Type B pancreatic cell (in vitro differentiated cells): Measurements from ENCODE around the gene INPP4B. TPM values are rescaled to one million over a fixed set of nuclear protein-coding genes. Genes with fewer than 3 reads are reported as not detected.

Source experiments
- DNase-seq: peaks from one replicate; pipeline ENCODE4 v3.0.0; 2021; ENCODE audit warnings: mixed read lengths; ENCODE audit not compliant: unreplicated experiment; ENCODE audit errors: extremely low spot score
- H3K27ac Mint-ChIP-seq: 2 replicates; pipeline ENCODE4 v1.8.0; 2021; ENCODE audit warnings: mild to moderate bottlenecking, mixed read lengths
- H3K27me3 Mint-ChIP-seq: 2 replicates; pipeline ENCODE4 v1.8.0; 2021; ENCODE audit warnings: mixed read lengths
- H3K36me3 Mint-ChIP-seq: 2 replicates; pipeline ENCODE4 v1.8.0; 2021; ENCODE audit warnings: mixed read lengths
- H3K4me1 Mint-ChIP-seq: one replicate; pipeline ENCODE4 v1.8.0; 2021; ENCODE audit warnings: mixed read lengths; ENCODE audit not compliant: unreplicated experiment
- H3K4me3 Mint-ChIP-seq: 2 replicates; pipeline ENCODE4 v1.8.0; 2021; ENCODE audit warnings: mild to moderate bottlenecking, mixed read lengths
- H3K9me3 Mint-ChIP-seq: 2 replicates; pipeline ENCODE4 v1.8.0; 2021; ENCODE audit warnings: mixed read lengths
- CTCF ChIP-seq: fragments of 200-600 bp; sonication (generic); conservative IDR thresholded peaks from 2 replicates; pipeline ENCODE4 v1.5.0; 2021; ENCODE audit warnings: antibody characterized with exemption, mild to moderate bottlenecking
- total RNA-seq: library from RNA; stranded (reverse); gene quantifications from 2 replicates; pipeline ENCODE4 v1.2.1, GENCODE V29; 2021; ENCODE audit warnings: low replicate concordance

INPP4B gene
- total RNA-seq, 1 donor from 2014 or later = 9.0 TPM

GRCh38 chr4:142372530-142373260, 473.4 kb downstream of the INPP4B start:
- no peak for DNase-seq
- no peak overlapping the region for H3K27ac Mint-ChIP-seq
- H3K27me3 Mint-ChIP-seq = no peaks in the 10 kb centered on the region
- peaks cover 10% of the 10 kb centered on the region for H3K4me1 Mint-ChIP-seq
- peaks cover 9% of the 10 kb centered on the region for H3K9me3 Mint-ChIP-seq
- H3K36me3 Mint-ChIP-seq = peaks cover 5% of the 10 kb centered on the region
- no peak for TF ChIP-seq CTCF
- H3K4me3 Mint-ChIP-seq = no peak overlapping the region

DNA sequence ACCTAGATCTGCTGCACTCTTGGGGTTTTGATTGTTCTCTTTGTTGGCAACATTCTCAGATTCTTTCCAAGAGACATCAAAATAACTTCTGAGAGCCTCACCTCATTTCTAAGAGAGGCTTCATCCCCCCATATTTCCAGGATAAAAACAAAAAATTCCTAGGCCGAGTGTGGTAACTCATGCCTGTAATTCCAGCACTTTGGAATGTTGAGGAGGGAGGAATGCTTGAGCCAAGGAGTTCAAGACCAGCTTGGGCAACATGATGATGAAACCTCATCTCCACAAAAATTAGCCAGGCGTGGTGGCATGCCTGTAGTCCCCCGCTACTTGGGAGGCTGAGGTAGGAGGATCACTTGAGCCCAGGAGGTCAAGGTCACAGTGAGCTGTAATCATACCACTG, 477.0 kb downstream of the INPP4B start:
- peaks cover 9% of the 10 kb centered on the region for H3K9me3 Mint-ChIP-seq
- no peak for TF ChIP-seq CTCF
- peaks cover 25% of the 10 kb centered on the region for H3K4me1 Mint-ChIP-seq
- H3K4me3 Mint-ChIP-seq = no peak overlapping the region
- no peaks in the 10 kb centered on the region for H3K27me3 Mint-ChIP-seq
- no peak for DNase-seq
- H3K36me3 Mint-ChIP-seq = peaks cover 5% of the 10 kb centered on the region
- no peak overlapping the region for H3K27ac Mint-ChIP-seq

DNA sequence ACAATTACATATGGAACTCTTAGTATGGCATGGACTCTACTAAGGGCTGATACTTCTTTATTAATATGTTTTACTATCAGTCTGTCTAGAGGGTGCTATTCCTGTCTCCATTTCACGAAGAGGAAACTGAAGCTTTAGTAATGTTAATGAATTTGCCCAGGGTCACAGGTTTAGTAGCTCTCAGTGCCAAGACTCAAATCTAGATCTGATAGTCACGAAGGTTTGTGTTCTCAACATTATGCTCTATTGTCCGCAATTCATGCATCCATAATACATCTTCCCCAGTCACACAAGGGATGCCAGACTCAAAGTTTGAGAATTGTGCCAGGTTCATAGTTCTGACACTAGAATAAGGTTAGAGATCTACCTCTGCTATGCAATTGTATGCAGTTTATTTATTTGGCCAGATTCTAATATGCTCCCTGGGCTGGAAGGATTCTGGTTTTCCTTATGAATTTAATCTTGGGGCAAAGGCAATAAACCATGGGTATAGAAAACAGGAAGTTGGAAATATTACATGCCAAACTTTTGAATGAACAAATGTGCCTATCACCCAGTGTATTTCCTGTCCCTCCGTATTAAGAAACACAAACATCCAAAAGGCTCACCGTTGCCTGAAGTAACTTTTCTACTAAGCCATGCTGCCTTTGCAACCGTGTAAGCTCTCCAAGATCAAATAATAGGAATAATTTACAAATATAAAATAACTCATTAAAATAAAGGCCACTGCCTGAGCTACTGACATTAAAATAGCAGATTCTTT, 478.5 kb downstream of the INPP4B start:
- Mint-ChIP-seq H3K9me3 (peaks cover 9% of the 10 kb centered on the region), H3K27me3 (no peaks in the 10 kb centered on the region), H3K27ac (no peak overlapping the region), H3K4me3 (no peak overlapping the region), H3K36me3 (peaks cover 5% of the 10 kb centered on the region), H3K4me1 (peaks cover 22% of the 10 kb centered on the region)
- no peak for DNase-seq
- no peak for TF ChIP-seq CTCF

DNA sequence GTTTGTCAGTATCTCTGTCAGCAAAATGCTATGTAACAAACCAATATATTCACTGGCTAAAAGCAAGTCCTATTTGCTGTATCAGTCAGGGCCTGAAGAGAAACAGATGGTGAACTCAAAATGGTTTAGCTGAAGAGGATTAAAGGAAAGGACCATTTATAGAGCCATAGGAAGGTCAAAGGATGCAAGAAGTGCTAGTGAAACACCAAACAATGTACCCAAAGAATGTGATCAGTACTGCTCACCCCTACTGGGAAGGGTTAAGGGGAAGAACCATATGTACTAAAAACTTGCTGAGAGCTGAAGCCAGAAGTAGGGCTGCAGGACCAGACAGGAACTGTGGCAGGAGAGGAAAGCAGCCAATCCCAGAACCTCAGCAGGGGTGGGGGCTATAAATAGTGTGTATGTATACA, 479.3 kb downstream of the INPP4B start:
- Mint-ChIP-seq H3K36me3 (peaks cover 5% of the 10 kb centered on the region), H3K9me3 (peaks cover 9% of the 10 kb centered on the region), H3K27ac (no peak overlapping the region), H3K27me3 (no peaks in the 10 kb centered on the region), H3K4me3 (no peak overlapping the region), H3K4me1 (peaks cover 22% of the 10 kb centered on the region)
- TF ChIP-seq CTCF = no peak
- DNase-seq = no peak

GRCh38 chr4:142365391-142365790, 480.7 kb downstream of the INPP4B start:
- Mint-ChIP-seq H3K9me3 (no peaks in the 10 kb centered on the region), H3K27ac (no peak overlapping the region), H3K36me3 (peaks cover 5% of the 10 kb centered on the region), H3K4me3 (no peak overlapping the region), H3K4me1 (peaks cover 22% of the 10 kb centered on the region), H3K27me3 (no peaks in the 10 kb centered on the region)
- TF ChIP-seq CTCF = no peak
- DNase-seq = no peak
